ENCODE data around the gene BAG5. TPM values are rescaled to one million over a fixed set of nuclear protein-coding genes. Genes with fewer than 3 reads are reported as not detected.

BAG5 gene
- total and polyA plus RNA-seq, 8 donors, result 22.7 to 32.1 (median 25.9) TPM

GRCh38 chr14:103555559-103556337 is 6.7 kb downstream of the BAG5 start:
- DNase-seq (peak in 1 of 4 donors; percentile 53), ATAC-seq (no peak)
- Histone ChIP-seq H3K4me1 (peaks cover 11 to 53% of the 10 kb centered on the region in 2 donors), H3K4me3 (no peak overlapping the region), H3K27ac (no peak overlapping the region), H3K27me3 (no peaks in the 10 kb centered on the region), H3K9me3 (no peaks in the 10 kb centered on the region), H3K36me3 (peaks cover 0 to 38% of the 10 kb centered on the region in 2 donors)
- intact Hi-C loops (cut with DNase I), result no loop called here
- TF ChIP-seq CTCF (IDR thresholded peaks at IDR 0.05), result no peak

GRCh38 chr14:103552846-103553210 is 9.6 kb downstream of the BAG5 start:
- no peak overlapping the region for H3K4me3 ChIP-seq
- no peak for ATAC-seq
- H3K36me3 ChIP-seq, result peaks cover 0 to 14% of the 10 kb centered on the region in 2 donors
- H3K27ac ChIP-seq, result peak overlapping the region in 1 of 2 donors; percentile 71
- no peaks in the 10 kb centered on the region for H3K9me3 ChIP-seq
- no peaks in the 10 kb centered on the region for H3K27me3 ChIP-seq
- no peak for TF ChIP-seq CTCF (IDR thresholded peaks at IDR 0.05)
- peaks cover 11 to 25% of the 10 kb centered on the region in 2 donors for H3K4me1 ChIP-seq
- DNase-seq, result peak in 1 of 4 donors; percentile 34
- intact Hi-C loops (cut with DNase I), result no loop called here

- no peaks in the 10 kb centered on the region for H3K9me3 ChIP-seq
- H3K27me3 ChIP-seq, result no peaks in the 10 kb centered on the region
- H3K27ac ChIP-seq, result peak overlapping the region; percentile 64 to 71
- TF ChIP-seq CTCF (IDR thresholded peaks at IDR 0.05), result no peak
- peaks cover 11 to 19% of the 10 kb centered on the region in 2 donors for H3K4me1 ChIP-seq
- H3K4me3 ChIP-seq, result peak overlapping the region in 1 of 2 donors; percentile 9
- intact Hi-C loops (cut with DNase I), result no loop called here
- DNase-seq (peak in 2 of 4 donors; percentile 68 to 80), ATAC-seq (peak; percentile 82)
- H3K36me3 ChIP-seq, result peaks cover 0 to 8% of the 10 kb centered on the region in 2 donors
Observed at GRCh38 chr14:103552011-103552845, 10.2 kb downstream of the BAG5 start.

- Histone ChIP-seq H3K36me3 (peaks cover 0 to 6% of the 10 kb centered on the region in 2 donors), H3K4me1 (peaks cover 11 to 19% of the 10 kb centered on the region in 2 donors), H3K9me3 (no peaks in the 10 kb centered on the region), H3K27ac (peak overlapping the region; percentile 64 to 71), H3K27me3 (no peaks in the 10 kb centered on the region), H3K4me3 (peak overlapping the region in 1 of 2 donors; percentile 9)
- intact Hi-C loops (cut with DNase I), result no loop called here
- no peak for DNase-seq
- no peak for TF ChIP-seq CTCF (IDR thresholded peaks at IDR 0.05)
- ATAC-seq, result no peak
Observed at GRCh38 chr14:103551338-103551762, 11.1 kb downstream of the BAG5 start.
